ENCODE results near the gene RPS5. TPM values are rescaled to one million over a fixed set of nuclear protein-coding genes. Genes with fewer than 3 reads are reported as not detected.

RPS5 gene
- total RNA-seq, 1 donor from 2014 or later: 1,938 TPM

DNA sequence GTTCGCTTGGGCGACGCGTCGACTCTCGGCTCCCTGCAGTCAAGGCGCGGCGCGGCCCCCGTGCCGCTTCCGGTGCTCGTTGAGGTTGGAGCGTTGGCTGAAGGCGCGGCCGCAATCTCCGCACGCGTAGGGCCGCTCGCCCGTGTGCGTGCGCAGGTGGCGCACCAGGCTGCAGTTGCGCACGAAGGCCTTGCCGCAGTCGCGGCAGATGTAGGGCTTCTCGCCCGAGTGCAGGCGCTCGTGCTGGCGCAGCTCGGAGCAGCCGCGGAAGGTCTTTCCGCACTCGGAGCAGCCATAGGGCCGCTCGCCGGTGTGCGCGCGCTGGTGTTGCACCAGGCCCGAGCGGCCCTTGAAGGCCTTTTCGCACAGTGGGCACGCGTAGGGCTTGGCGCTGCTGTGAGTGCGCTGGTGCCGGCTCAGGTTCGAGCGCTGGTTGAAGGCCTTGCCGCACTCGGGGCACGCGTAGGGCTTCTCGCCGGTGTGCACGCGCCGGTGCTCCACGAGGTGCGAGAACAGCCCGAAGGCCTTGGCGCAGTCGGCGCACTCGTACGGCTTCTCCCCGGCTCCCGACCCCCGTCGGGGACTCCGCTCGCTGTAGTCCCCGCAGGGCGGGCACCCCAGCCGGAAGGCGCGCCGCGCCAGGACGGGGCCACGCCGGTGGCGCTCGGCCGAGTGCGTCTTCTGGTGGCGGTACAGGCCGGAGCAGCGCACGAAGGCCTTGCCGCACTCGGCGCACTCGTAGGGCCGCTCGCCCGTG is 19.2 kb upstream of the RPS5 start:
- Histone ChIP-seq H2AFZ (replicated peaks) (no peak overlapping the region), H3K27ac (no peak overlapping the region), H3K4me1 (no peaks in the 10 kb centered on the region), H3K4me2 (no peak overlapping the region), H3K36me3 (no peaks in the 10 kb centered on the region), H3K27me3 (no peaks in the 10 kb centered on the region), H3F3A (ENCODE audit: low read depth) (peaks cover 3% of the 10 kb centered on the region), H3K79me2 (ENCODE audit: low read depth) (no peaks in the 10 kb centered on the region), H3K9me3 (ENCODE audit: low read depth) (no peaks in the 10 kb centered on the region), H4K20me1 (ENCODE audit: low read depth) (no peaks in the 10 kb centered on the region), H3K4me3 (no peak overlapping the region), H3K9ac (no peak overlapping the region)
- no peaks in the 10 kb centered on the region for H3K9me3 Mint-ChIP-seq
- no peak overlapping the region for H3K27ac Mint-ChIP-seq
- no peak overlapping the region for H3K4me3 Mint-ChIP-seq
- peaks cover 10% of the 10 kb centered on the region for H3K36me3 Mint-ChIP-seq
- H3K27me3 Mint-ChIP-seq (ENCODE audit: insufficient read depth, low read depth): peaks cover 4% of the 10 kb centered on the region
- no peak for DNase-seq (ENCODE audit: low spot score)
- no peak for TF ChIP-seq EZH2 (IDR thresholded peaks at IDR 0.05)
- no peak for TF ChIP-seq EZH2phosphoT487 (IDR thresholded peaks at IDR 0.05)
- TF ChIP-seq, protein P1, sequence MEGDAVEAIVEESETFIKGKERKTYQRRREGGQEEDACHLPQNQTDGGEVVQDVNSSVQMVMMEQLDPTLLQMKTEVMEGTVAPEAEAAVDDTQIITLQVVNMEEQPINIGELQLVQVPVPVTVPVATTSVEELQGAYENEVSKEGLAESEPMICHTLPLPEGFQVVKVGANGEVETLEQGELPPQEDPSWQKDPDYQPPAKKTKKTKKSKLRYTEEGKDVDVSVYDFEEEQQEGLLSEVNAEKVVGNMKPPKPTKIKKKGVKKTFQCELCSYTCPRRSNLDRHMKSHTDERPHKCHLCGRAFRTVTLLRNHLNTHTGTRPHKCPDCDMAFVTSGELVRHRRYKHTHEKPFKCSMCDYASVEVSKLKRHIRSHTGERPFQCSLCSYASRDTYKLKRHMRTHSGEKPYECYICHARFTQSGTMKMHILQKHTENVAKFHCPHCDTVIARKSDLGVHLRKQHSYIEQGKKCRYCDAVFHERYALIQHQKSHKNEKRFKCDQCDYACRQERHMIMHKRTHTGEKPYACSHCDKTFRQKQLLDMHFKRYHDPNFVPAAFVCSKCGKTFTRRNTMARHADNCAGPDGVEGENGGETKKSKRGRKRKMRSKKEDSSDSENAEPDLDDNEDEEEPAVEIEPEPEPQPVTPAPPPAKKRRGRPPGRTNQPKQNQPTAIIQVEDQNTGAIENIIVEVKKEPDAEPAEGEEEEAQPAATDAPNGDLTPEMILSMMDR (IDR thresholded peaks at IDR 0.05): no peak
- H3K4me1 Mint-ChIP-seq: peaks cover 3% of the 10 kb centered on the region

DNA sequence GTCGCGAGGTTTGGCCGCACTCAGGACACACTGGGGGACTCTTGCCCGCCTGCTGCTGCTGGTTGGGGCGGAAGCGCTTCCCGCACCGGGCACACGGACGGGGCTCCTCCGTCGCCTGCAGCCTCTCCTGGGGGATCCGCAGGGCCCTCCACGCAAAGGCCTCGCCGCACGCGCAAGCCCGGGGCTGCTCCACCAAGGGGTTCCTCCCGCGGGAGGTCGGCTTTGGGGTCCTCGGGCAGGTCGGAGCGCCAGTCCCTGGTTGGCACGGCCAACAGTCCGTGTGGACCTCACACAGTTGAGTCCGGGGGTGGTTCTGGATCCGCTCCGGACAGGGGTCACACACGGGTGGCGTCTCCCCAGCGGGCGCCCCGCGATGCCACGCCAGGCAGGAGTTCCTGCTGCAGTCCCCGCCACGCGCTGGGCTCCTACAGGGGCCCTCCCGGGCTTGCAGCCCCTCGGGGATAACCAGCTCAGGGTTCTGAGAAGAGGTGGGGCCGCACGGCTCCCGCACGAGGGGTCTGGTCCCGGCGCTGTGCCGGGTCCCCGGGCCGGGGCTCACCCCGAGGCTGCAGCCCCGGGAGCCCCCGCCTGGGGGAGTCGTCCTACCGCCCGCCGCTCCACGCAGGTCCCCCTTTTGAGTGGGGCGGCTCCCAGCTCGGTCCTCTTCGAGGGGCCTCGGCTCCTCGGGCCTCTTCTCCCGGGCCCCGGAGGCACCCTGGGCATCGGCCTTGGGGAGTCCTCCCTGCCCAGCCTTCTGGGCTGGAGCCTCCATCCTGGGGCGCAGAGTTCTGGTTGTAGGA is 18.3 kb upstream of the RPS5 start:
- Histone ChIP-seq H4K20me1 (ENCODE audit: low read depth) (no peaks in the 10 kb centered on the region), H3K79me2 (ENCODE audit: low read depth) (no peaks in the 10 kb centered on the region), H3K4me3 (no peak overlapping the region), H2AFZ (replicated peaks) (no peak overlapping the region), H3K9ac (no peak overlapping the region), H3K27ac (no peak overlapping the region), H3K9me3 (ENCODE audit: low read depth) (no peaks in the 10 kb centered on the region), H3K36me3 (no peaks in the 10 kb centered on the region), H3F3A (ENCODE audit: low read depth) (peaks cover 3% of the 10 kb centered on the region), H3K4me2 (no peak overlapping the region), H3K4me1 (no peaks in the 10 kb centered on the region), H3K27me3 (no peaks in the 10 kb centered on the region)
- TF ChIP-seq, protein P1 (IDR thresholded peaks at IDR 0.05): no peak
- TF ChIP-seq EZH2 (IDR thresholded peaks at IDR 0.05): no peak
- TF ChIP-seq EZH2phosphoT487 (IDR thresholded peaks at IDR 0.05): no peak
- no peak for DNase-seq (ENCODE audit: low spot score)
- no peaks in the 10 kb centered on the region for H3K9me3 Mint-ChIP-seq
- H3K4me3 Mint-ChIP-seq: no peak overlapping the region
- H3K27ac Mint-ChIP-seq: no peak overlapping the region
- peaks cover 4% of the 10 kb centered on the region for H3K27me3 Mint-ChIP-seq (ENCODE audit: insufficient read depth, low read depth)
- H3K36me3 Mint-ChIP-seq: peaks cover 10% of the 10 kb centered on the region
- peaks cover 3% of the 10 kb centered on the region for H3K4me1 Mint-ChIP-seq

DNA sequence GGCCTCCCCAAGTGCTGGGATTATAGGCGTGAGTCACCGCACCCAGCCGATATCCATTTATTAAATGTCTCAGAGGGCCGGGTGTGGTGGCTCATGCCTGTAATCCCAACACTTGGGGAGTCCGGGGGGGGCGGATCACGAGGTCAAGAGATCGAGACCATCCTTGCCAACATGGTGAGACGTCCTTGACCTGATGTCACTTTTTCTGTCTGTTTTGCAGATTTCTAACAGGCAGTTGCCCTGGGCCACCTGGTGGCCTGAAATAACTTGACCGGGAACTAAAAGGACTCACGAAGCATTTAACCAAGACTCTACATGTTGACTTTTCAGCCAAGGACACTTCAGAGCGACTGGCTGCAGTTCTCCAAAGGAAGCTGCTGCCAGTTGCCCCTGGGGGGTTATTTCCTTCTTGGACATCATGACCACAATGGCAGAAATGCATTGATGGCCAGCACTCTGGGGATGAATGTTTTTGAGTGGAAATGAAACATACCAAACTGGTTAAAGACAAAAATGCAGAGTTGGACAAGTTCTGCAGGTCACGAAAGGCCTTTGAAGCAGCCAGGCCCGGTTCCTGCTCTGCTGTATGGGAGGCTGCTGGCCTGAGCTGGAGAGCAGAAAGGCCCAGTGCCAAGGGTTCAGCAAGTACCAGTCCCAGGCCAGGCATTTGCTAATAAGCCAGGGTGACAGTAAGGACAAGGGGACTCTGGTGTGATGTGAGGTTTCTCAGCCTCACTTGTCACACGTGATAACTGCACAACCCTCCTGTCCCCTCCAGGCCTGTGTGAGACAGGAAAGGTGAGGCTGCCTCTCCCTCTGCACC is 14.5 kb upstream of the RPS5 start:
- Histone ChIP-seq H3F3A (ENCODE audit: low read depth) (peaks cover 3% of the 10 kb centered on the region), H3K27ac (no peak overlapping the region), H3K4me1 (no peaks in the 10 kb centered on the region), H3K9me3 (ENCODE audit: low read depth) (no peaks in the 10 kb centered on the region), H2AFZ (replicated peaks) (no peak overlapping the region), H3K4me2 (no peak overlapping the region), H3K9ac (no peak overlapping the region), H4K20me1 (ENCODE audit: low read depth) (no peaks in the 10 kb centered on the region), H3K4me3 (no peak overlapping the region), H3K36me3 (no peaks in the 10 kb centered on the region), H3K27me3 (no peaks in the 10 kb centered on the region), H3K79me2 (ENCODE audit: low read depth) (no peaks in the 10 kb centered on the region)
- Mint-ChIP-seq H3K27me3 (ENCODE audit: insufficient read depth, low read depth) (peaks cover 4% of the 10 kb centered on the region), H3K4me3 (no peak overlapping the region), H3K4me1 (no peaks in the 10 kb centered on the region), H3K9me3 (no peaks in the 10 kb centered on the region), H3K36me3 (peaks cover 5% of the 10 kb centered on the region), H3K27ac (no peak overlapping the region)
- DNase-seq (ENCODE audit: low spot score): no peak
- TF ChIP-seq, protein P1 (IDR thresholded peaks at IDR 0.05): no peak
- no peak for TF ChIP-seq EZH2 (IDR thresholded peaks at IDR 0.05)
- no peak for TF ChIP-seq EZH2phosphoT487 (IDR thresholded peaks at IDR 0.05)
